GM12878 (cell line): ENCODE measurements around the gene CLMP. TPM values are rescaled to one million over a fixed set of nuclear protein-coding genes. Genes with fewer than 3 reads are reported as not detected.
A peak's percentile ranks its signal among the peaks of the same experiment; 100 is the strongest.

ENCODE experiments used
- BRCA1 ChIP-seq: IDR thresholded peaks from 2 replicates; pipeline ENCODE4 v1.6.1; 2011; ENCODE audit warnings: low read depth, low read length, improper control_type of control experiment
- CHD2 ChIP-seq: IDR thresholded peaks from 2 replicates; pipeline ENCODE4 v1.6.1; 2011; ENCODE audit warnings: low read depth, low read length, improper control_type of control experiment, borderline replicate concordance
- DPF2 ChIP-seq: fragments of 450-650 bp; IDR thresholded peaks from 2 replicates; pipeline ENCODE4 v1.6.1; 2017; ENCODE audit warnings: mild to moderate bottlenecking
- ESRRA ChIP-seq: IDR thresholded peaks from 2 replicates; pipeline ENCODE4 v1.6.1; 2012; ENCODE audit warnings: mild to moderate bottlenecking, low read length, improper control_type of control experiment
- GABPA ChIP-seq: IDR thresholded peaks from 2 replicates; pipeline ENCODE4 v1.6.1; 2014; ENCODE audit warnings: antibody characterized with exemption, low read depth, mild to moderate bottlenecking, inconsistent platforms
- IRF3 ChIP-seq: fragments of 450-650 bp; IDR thresholded peaks from 2 replicates; pipeline ENCODE4 v1.6.1; 2014; ENCODE audit warnings: mild to moderate bottlenecking
- JUNB ChIP-seq: IDR thresholded peaks from 2 replicates; pipeline ENCODE4 v1.6.1; 2016; ENCODE audit warnings: antibody characterized with exemption, mild to moderate bottlenecking
- JUND ChIP-seq: IDR thresholded peaks from 2 replicates; pipeline ENCODE4 v1.6.1; 2012; ENCODE audit warnings: low read depth, mild to moderate bottlenecking, low read length, improper control_type of control experiment, moderate library complexity
- MEF2B ChIP-seq: fragments of 450-650 bp; IDR thresholded peaks from 2 replicates; pipeline ENCODE4 v1.6.1; 2018; ENCODE audit warnings: mild to moderate bottlenecking, moderate library complexity; ENCODE audit not compliant: partially characterized antibody, poor library complexity, severe bottlenecking
- MYB ChIP-seq: fragments of 150-350 bp; IDR thresholded peaks from 2 replicates; pipeline ENCODE4 v1.6.1; 2014; ENCODE audit warnings: mild to moderate bottlenecking, low read depth, low read length, borderline replicate concordance
- MYC ChIP-seq: IDR thresholded peaks from 2 replicates; pipeline ENCODE4 v1.6.1; 2011; ENCODE audit warnings: mild to moderate bottlenecking, low read length, moderate library complexity, inconsistent platforms; ENCODE audit not compliant: insufficient read depth, insufficient replicate concordance, insufficient read length, severe bottlenecking
- NFIC ChIP-seq: IDR thresholded peaks from 2 replicates; pipeline ENCODE4 v1.6.1; 2012; ENCODE audit warnings: low read depth, mild to moderate bottlenecking, inconsistent platforms, low read length, moderate library complexity
- NFXL1 ChIP-seq: fragments of 450-650 bp; IDR thresholded peaks from 2 replicates; pipeline ENCODE4 v1.6.1; 2017; ENCODE audit warnings: antibody characterized with exemption, mild to moderate bottlenecking, borderline replicate concordance
- POLR2A ChIP-seq: IDR thresholded peaks from 2 replicates; pipeline ENCODE4 v1.6.1; 2011; ENCODE audit warnings: low read depth, mild to moderate bottlenecking, low read length
- RB1 ChIP-seq: fragments of 450-650 bp; formaldehyde crosslinking; IDR thresholded peaks from 2 replicates; pipeline ENCODE4 v1.6.1; 2017; ENCODE audit warnings: mild to moderate bottlenecking, borderline replicate concordance
- RFX5 ChIP-seq: IDR thresholded peaks from 2 replicates; pipeline ENCODE4 v1.6.1; 2011; ENCODE audit warnings: low read depth, low read length, improper control_type of control experiment
- SKIL ChIP-seq: fragments of 450-650 bp; IDR thresholded peaks from 2 replicates; pipeline ENCODE4 v1.6.1; 2017; ENCODE audit warnings: mild to moderate bottlenecking, low read depth, inconsistent platforms; ENCODE audit not compliant: poor library complexity, severe bottlenecking
- STAT1 ChIP-seq: fragments of 450-650 bp; conservative IDR thresholded peaks from 2 replicates; pipeline ENCODE4 v1.6.1; 2014; ENCODE audit warnings: antibody characterized with exemption, mild to moderate bottlenecking
- TCF12 ChIP-seq: IDR thresholded peaks from 2 replicates; pipeline ENCODE4 v1.6.1; 2011; ENCODE audit warnings: low read depth, mild to moderate bottlenecking, low read length
- USF1 ChIP-seq: IDR thresholded peaks from 2 replicates; pipeline ENCODE4 v1.6.1; 2011; ENCODE audit warnings: borderline replicate concordance, low read depth, mild to moderate bottlenecking, moderate library complexity, mixed read lengths, low read length; ENCODE audit not compliant: insufficient read depth; ENCODE audit errors: extremely low read length
- ZNF217 ChIP-seq: fragments of 450-650 bp; IDR thresholded peaks from 2 replicates; pipeline ENCODE4 v1.6.1; 2017; ENCODE audit warnings: antibody characterized with exemption, mild to moderate bottlenecking
- ZNF24 ChIP-seq: fragments of 450-650 bp; IDR thresholded peaks from 2 replicates; pipeline ENCODE4 v1.6.1; 2017; ENCODE audit warnings: antibody characterized with exemption, mild to moderate bottlenecking
- ZNF622 ChIP-seq: fragments of 450-650 bp; IDR thresholded peaks from 2 replicates; pipeline ENCODE4 v1.6.1; 2017; ENCODE audit warnings: mild to moderate bottlenecking, inconsistent platforms
- polyA plus RNA-seq, 11 experiments: library from polyadenylated mRNA; depleted of rRNA in 4 of 11; unstranded in 6 of 11; stranded (reverse) in 5 of 11; fragments of >200 nt; fragmentation: Nextera tagmentation in 4 of 11; fragmentation: Illumina TruSeq in 1 of 11; extraction: Ambion mirVana in 4 of 11; extraction: Trizol in 1 of 11; gene quantifications; 1 replicate in 1 of 11; 2 replicates in 10 of 11; pipeline versions ENCODE4 v1.2.1 to v1.2.3, GENCODE V29; 2011 to 2016; ENCODE audit warnings: inconsistent platforms in 2 of 11, missing spikeins in 2 of 11, low read depth in 1 of 11
- total RNA-seq, 4 experiments: library from RNA; depleted of rRNA in 3 of 4; stranded (reverse); fragments of >200 nt in 3 of 4; fragmentation: Illumina TruSeq in 1 of 4; extraction: Trizol in 1 of 4; gene quantifications; 2 replicates each; pipeline versions ENCODE4 v1.2.1 to v1.2.3, GENCODE V29; 2013 to 2021
- TF ChIP-seq, protein P1 (sequence below): IDR thresholded peaks from 2 replicates; pipeline ENCODE4 v1.6.1; 2011; ENCODE audit warnings: borderline replicate concordance, low read depth, mild to moderate bottlenecking, moderate library complexity, low read length; ENCODE audit not compliant: insufficient read depth, poor library complexity, severe bottlenecking
- TF ChIP-seq, protein P2 (sequence below): IDR thresholded peaks from 2 replicates; pipeline ENCODE4 v1.6.1; 2012; ENCODE audit warnings: low read depth, low read length, improper control_type of control experiment

Gene CLMP
- total and polyA plus RNA-seq, 10 of the 15 experiments (the other 5 are each of a cell fraction or from before 2014, with no cell fraction given), result 0.01 to 0.71 (median 0.20) TPM; not detected in 4

- TF ChIP-seq SKIL (peak; percentile 17), STAT1 (peak; percentile 49; the same call in 1 of the 2 replicates), ZNF24 (no peak), JUND (no peak), JUNB (no peak), RB1 (no peak; the same call in 1 of the 2 replicates), NFIC (no peak), GABPA (peak; percentile 66), USF1 (no peak), RFX5 (peak; percentile 55; the same call in 1 of the 2 replicates), DPF2 (no peak), MYC (no peak), ZNF217 (no peak), MEF2B (no peak), ZNF622 (no peak), IRF3 (peak; percentile 63), ESRRA (no peak; the same call in 1 of the 2 replicates), BRCA1 (0 out of 2 replicates have a peak, but pooled peaks have one; percentile 11), POLR2A (no peak; the same call in none of the 2 replicates), CHD2 (peak; percentile 87; the same call in 1 of the 2 replicates), TCF12 (no peak), NFXL1 (no peak), MYB (no peak)
- TF ChIP-seq, protein P1, sequence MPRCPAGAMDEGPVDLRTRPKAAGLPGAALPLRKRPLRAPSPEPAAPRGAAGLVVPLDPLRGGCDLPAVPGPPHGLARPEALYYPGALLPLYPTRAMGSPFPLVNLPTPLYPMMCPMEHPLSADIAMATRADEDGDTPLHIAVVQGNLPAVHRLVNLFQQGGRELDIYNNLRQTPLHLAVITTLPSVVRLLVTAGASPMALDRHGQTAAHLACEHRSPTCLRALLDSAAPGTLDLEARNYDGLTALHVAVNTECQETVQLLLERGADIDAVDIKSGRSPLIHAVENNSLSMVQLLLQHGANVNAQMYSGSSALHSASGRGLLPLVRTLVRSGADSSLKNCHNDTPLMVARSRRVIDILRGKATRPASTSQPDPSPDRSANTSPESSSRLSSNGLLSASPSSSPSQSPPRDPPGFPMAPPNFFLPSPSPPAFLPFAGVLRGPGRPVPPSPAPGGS, result no peak
- TF ChIP-seq, protein P2, sequence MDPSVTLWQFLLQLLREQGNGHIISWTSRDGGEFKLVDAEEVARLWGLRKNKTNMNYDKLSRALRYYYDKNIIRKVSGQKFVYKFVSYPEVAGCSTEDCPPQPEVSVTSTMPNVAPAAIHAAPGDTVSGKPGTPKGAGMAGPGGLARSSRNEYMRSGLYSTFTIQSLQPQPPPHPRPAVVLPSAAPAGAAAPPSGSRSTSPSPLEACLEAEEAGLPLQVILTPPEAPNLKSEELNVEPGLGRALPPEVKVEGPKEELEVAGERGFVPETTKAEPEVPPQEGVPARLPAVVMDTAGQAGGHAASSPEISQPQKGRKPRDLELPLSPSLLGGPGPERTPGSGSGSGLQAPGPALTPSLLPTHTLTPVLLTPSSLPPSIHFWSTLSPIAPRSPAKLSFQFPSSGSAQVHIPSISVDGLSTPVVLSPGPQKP, result 0 out of 2 replicates have a peak, but pooled peaks have one; percentile 50
These were observed 132.7 kb downstream of the CLMP start (continued) for GRCh38 chr11:123062158-123062891.
